ENCODE results near the gene MSH4.
"Not testable (repeated sequence)": the region's sequence is repeated elsewhere in the genome, so short reads cannot be mapped to it uniquely, and the experiment has no call there.

MSH4 gene

DNA sequence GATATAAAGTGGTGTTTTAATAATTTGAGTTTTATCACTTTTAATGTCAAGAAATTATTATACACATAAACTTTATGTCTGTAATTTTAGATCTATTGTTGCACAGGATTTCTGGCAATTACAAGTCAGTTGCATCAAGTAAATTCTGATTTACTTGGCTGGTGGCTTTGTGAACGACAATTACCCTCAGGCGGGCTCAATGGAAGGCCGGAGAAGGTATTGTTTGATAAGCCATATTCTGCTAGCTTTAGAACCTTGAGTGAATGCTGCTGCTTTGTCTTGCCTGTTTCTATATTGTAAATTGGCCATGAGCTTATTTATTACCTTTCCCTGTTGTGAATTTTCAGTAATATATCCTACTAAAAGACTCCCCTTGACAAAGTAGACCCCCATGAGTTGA is 4.6 kb upstream of the MSH4 start:
- peaks cover 69 to 73% (median 71%) of the 10 kb centered on the region in 3 donors for H3K36me3 ChIP-seq
- H3K27ac ChIP-seq = no peak overlapping the region
- H3K4me3 ChIP-seq = no peak overlapping the region
- H3K4me1 ChIP-seq = peaks cover 0 to 41% (median 35%) of the 10 kb centered on the region in 4 donors
- intact Hi-C loops (cut with DNase I; ENCODE audit: low total_unique reads) = no loop called here
- H3K9me3 ChIP-seq = no peaks in the 10 kb centered on the region
- no peak for DNase-seq
- TF ChIP-seq, protein P1, sequence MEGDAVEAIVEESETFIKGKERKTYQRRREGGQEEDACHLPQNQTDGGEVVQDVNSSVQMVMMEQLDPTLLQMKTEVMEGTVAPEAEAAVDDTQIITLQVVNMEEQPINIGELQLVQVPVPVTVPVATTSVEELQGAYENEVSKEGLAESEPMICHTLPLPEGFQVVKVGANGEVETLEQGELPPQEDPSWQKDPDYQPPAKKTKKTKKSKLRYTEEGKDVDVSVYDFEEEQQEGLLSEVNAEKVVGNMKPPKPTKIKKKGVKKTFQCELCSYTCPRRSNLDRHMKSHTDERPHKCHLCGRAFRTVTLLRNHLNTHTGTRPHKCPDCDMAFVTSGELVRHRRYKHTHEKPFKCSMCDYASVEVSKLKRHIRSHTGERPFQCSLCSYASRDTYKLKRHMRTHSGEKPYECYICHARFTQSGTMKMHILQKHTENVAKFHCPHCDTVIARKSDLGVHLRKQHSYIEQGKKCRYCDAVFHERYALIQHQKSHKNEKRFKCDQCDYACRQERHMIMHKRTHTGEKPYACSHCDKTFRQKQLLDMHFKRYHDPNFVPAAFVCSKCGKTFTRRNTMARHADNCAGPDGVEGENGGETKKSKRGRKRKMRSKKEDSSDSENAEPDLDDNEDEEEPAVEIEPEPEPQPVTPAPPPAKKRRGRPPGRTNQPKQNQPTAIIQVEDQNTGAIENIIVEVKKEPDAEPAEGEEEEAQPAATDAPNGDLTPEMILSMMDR (IDR thresholded peaks at IDR 0.05) = no peak
- no peaks in the 10 kb centered on the region for H3K27me3 ChIP-seq

DNA sequence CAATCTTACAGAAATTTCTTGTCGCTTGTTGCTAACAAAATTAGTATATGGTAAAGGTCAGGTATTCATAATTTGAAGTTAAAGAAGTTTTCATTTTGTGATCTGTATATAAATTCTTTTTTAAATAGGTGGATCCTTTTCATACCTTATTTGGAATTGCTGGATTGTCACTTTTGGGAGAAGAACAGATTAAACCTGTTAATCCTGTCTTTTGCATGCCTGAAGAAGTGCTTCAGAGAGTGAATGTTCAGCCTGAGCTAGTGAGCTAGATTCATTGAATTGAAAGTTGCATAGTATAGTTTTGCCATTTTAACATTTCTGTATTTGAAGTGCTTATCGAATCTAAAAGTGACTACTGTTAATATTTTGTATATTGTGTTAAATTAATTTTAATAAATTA is 2.3 kb upstream of the MSH4 start:
- H3K9me3 ChIP-seq = no peaks in the 10 kb centered on the region
- H3K36me3 ChIP-seq = peaks cover 77 to 86% (median 85%) of the 10 kb centered on the region in 3 donors
- TF ChIP-seq, protein P1 (IDR thresholded peaks at IDR 0.05) = no peak
- no peak for DNase-seq
- H3K4me1 ChIP-seq = peaks cover 0 to 18% (median 14%) of the 10 kb centered on the region in 4 donors
- H3K27me3 ChIP-seq = no peaks in the 10 kb centered on the region
- H3K27ac ChIP-seq = no peak overlapping the region
- H3K4me3 ChIP-seq = no peak overlapping the region
- intact Hi-C loops (cut with DNase I; ENCODE audit: low total_unique reads) = no loop called here

DNA sequence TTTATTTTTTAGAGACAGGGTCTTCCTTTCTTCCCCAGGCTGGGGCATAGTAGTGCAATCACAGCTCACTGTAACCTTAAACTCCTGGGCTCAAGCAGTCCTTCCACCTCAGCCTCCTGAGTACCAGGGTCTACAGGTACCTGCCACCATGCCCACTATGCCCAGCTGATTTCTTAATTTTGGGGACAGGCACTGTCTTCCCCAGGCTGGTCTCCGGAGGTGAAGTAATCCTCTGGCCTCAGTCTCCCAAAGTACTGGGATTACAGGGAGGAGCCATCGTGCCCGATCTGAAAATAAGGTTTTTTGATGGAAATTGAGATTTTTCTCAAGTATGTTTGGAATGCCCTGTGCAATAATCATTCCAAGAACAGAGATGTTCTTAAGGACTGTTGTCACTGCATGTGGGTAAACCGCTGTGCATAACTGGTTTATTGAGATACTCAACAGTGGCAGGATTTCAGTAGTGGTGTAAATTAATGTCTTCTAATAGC is 934 bp upstream of the MSH4 start:
- H3K27ac ChIP-seq = no peak overlapping the region
- H3K4me1 ChIP-seq = peaks cover 0 to 4% (median 2%) of the 10 kb centered on the region in 4 donors
- H3K27me3 ChIP-seq = no peaks in the 10 kb centered on the region
- H3K9me3 ChIP-seq = no peaks in the 10 kb centered on the region
- TF ChIP-seq, protein P1 (IDR thresholded peaks at IDR 0.05) = no peak
- intact Hi-C loops (cut with DNase I; ENCODE audit: low total_unique reads) = no loop called here
- no peak overlapping the region for H3K4me3 ChIP-seq
- DNase-seq = no peak
- peaks cover 66 to 77% (median 76%) of the 10 kb centered on the region in 3 donors for H3K36me3 ChIP-seq

DNA sequence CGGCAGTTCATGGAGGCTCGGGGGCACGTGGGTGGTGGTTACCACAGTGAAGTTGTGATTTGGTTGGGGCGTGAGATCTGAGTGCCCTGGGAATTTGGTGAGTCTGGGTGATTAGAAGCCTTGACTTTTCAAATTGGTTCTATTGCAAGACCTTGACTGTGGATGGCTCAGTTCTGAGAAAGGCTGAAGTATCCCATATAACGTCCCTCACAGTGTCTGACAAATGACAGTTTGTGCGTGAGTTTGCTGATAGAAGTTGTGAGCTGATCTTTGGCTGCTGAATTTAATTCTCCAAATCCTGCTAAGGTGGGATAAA is 549 bp downstream of the MSH4 start:
- TF ChIP-seq, protein P1 (IDR thresholded peaks at IDR 0.05) = no peak
- no peak overlapping the region for H3K27ac ChIP-seq
- H3K36me3 ChIP-seq = peaks cover 51 to 63% (median 62%) of the 10 kb centered on the region in 3 donors
- H3K27me3 ChIP-seq = no peaks in the 10 kb centered on the region
- no peak for DNase-seq
- no peaks in the 10 kb centered on the region for H3K4me1 ChIP-seq
- H3K4me3 ChIP-seq = no peak overlapping the region
- H3K9me3 ChIP-seq = no peaks in the 10 kb centered on the region
- intact Hi-C loops (cut with DNase I; ENCODE audit: low total_unique reads) = no loop called here

DNA sequence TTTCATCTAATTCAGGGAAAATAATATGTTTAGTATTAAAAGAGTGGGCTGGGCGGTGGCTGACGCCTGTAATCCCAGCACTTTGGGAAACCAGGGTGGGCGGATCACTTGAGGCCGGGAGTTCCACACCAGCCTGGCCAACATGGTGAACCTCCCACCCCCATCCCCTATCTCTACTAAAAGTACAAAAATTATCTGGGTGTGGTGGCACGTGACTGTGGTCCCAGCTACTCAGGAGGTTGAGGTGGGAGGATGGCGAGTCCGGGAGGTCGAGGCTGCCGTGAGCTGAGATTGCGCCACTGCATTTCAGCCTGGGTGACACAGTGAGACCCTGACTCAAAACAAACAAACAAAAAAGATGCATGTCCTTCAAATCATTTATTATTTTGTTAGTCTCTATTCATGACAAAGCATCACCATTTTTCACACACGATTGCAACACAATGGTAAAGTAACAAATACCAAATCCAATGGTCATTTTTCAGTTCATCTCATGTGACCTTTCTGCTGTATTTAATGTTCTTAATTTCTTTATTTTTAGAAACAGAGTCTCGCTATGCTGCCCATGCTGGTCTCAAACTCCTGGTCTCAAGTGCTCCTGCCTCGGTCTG is 1.0 kb downstream of the MSH4 start:
- TF ChIP-seq, protein P1 (IDR thresholded peaks at IDR 0.05) = no peak
- no peaks in the 10 kb centered on the region for H3K9me3 ChIP-seq
- no peak overlapping the region for H3K27ac ChIP-seq
- no peak overlapping the region for H3K4me3 ChIP-seq
- H3K27me3 ChIP-seq = no peaks in the 10 kb centered on the region
- no peak for DNase-seq
- no peaks in the 10 kb centered on the region for H3K4me1 ChIP-seq
- H3K36me3 ChIP-seq = peaks cover 46 to 59% (median 58%) of the 10 kb centered on the region in 3 donors
- intact Hi-C loops (cut with DNase I; ENCODE audit: low total_unique reads) = no loop called here

DNA sequence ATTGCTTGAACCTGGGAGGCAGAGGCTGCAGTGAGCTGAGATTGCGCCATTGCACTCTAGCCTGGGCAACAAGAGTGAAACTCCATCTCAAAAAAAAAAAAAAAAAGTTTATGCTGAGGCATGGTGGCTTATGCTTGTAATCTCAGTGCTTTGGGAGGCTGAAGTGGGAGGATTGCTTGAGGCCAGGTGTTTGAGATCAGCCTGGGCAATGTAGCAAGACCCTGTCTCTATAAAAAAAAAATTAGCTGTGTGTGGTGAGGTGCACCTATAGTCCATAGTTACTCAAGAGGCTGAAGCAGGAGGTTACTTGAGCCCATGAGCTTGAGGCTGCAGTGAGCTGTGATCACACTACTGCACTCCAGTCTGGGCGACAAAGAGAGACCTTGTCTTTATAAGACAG is 4.8 kb downstream of the MSH4 start:
- H3K27me3 ChIP-seq; H3K27ac ChIP-seq; DNase-seq; intact Hi-C loops (cut with DNase I; ENCODE audit: low total_unique reads); H3K4me1 ChIP-seq; H3K9me3 ChIP-seq; H3K4me3 ChIP-seq: not testable (repeated sequence)
- H3K36me3 ChIP-seq = peaks cover 9 to 23% (median 21%) of the 10 kb centered on the region in 3 donors

All from tibial artery (tissue), 4 donors.